ENCODE results near the gene EPC2. TPM values are rescaled to one million over a fixed set of nuclear protein-coding genes. Genes with fewer than 3 reads are reported as not detected.

Gene EPC2
- total and polyA plus RNA-seq, 2 of the 8 experiments (the other 6 are each of a cell fraction or from before 2014, with no cell fraction given): 16.1 to 25.7 TPM

DNA sequence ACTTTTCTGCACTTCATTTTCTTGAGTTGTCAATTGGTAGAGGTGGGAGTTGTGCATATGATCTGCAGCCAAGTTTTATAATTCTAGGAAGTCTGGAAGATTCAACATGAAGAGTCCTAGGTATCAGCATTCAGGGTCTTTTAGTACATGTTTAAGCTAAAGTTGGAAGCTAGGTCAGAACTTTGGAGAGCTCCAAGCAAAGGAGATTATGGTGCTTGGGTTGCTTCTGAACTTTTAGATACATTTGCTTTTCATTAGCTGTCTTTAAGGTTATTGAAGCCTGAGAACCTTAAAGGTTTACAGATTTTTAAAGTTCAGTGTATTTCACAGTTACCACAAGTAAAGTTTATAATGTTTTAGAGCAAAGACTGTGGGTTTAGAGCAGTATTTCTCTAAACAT lies 85.5 kb downstream of the EPC2 start:
- H3K14ac ChIP-seq (ENCODE audit: insufficient read length): no peak overlapping the region
- H3K27ac ChIP-seq (ENCODE audit: low read depth, low read length): no peak overlapping the region
- no peaks in the 10 kb centered on the region for H3K9me3 ChIP-seq (ENCODE audit: insufficient read depth in 2 of 2, low read depth in 1 of 2, low read length in 1 of 2)
- H3K27me3 ChIP-seq (replicated peaks in 1 of 4; ENCODE audit: control insufficient read depth in 3 of 4, extremely low read depth in 1 of 4, insufficient read depth in 3 of 4, low read length in 3 of 4): no peaks in the 10 kb centered on the region
- H2BK12ac ChIP-seq (ENCODE audit: low read depth, low read length): no peak overlapping the region
- H4K5ac ChIP-seq (ENCODE audit: insufficient read length, low read depth, low read length): no peak overlapping the region
- peaks cover 0 to 81% of the 10 kb centered on the region in 2 experiments; a peak in 2 of 4 replicates for H3K79me2 ChIP-seq (ENCODE audit: control insufficient read depth in 1 of 2, insufficient read depth in 2 of 2, low read length in 2 of 2)
- H3K23ac ChIP-seq (ENCODE audit: insufficient read length): no peak overlapping the region
- no peaks in the 10 kb centered on the region for H3K23me2 ChIP-seq (ENCODE audit: low read depth, low read length)
- H3K4ac ChIP-seq (replicated peaks; ENCODE audit: insufficient read length, low read depth, low read length): no peak overlapping the region
- POLR2A ChIA-PET (ENCODE audit: partially characterized antibody): no interaction called here
- H3K4me2 ChIP-seq (ENCODE audit: insufficient read depth in 1 of 2, low read depth in 2 of 2, low read length in 2 of 2): no peak overlapping the region
- CTCF ChIA-PET (ENCODE audit: partially characterized antibody): interaction anchor here (1.0 kb wide), 1 partner anchor 10 kb away, joined by 3 read pairs; no protein-coding TSS in a partner anchor
- peaks cover 0 to 3% of the 10 kb centered on the region in 2 experiments for H4K20me1 ChIP-seq (replicated peaks in 1 of 2; ENCODE audit: control insufficient read depth in 1 of 2, insufficient read depth in 2 of 2, low read length in 2 of 2)
- no peak overlapping the region for H4K91ac ChIP-seq (replicated peaks; ENCODE audit: insufficient read length, low read length)
- H3K79me1 ChIP-seq (ENCODE audit: low read depth, low read length): 0 out of 2 replicates have a peak, but pooled peaks cover 2% of the 10 kb centered on the region
- H3K4me3 ChIP-seq (ENCODE audit: extremely low read depth in 1 of 4, insufficient read depth in 2 of 4, low read depth in 3 of 4, low read length in 4 of 4): no peak overlapping the region
- DNase-seq (ENCODE audit: low read depth in 1 of 2, low spot score in 2 of 2): no peak
- H4K8ac ChIP-seq (ENCODE audit: extremely low read depth, insufficient read depth, low read length): no peak overlapping the region
- no peak overlapping the region for H2BK120ac ChIP-seq (replicated peaks; ENCODE audit: low read depth, low read length)
- H2AK5ac ChIP-seq (ENCODE audit: low read depth, low read length): no peak overlapping the region
- H3K4me1 ChIP-seq (replicated peaks in 1 of 4; ENCODE audit: control insufficient read depth in 3 of 4, insufficient read depth in 4 of 4, low read length in 3 of 4): peaks cover 0 to 2% (median 0%) of the 10 kb centered on the region in 4 experiments; a peak in 1 of 7 replicates
- H3K56ac ChIP-seq (replicated peaks; ENCODE audit: insufficient read length, low read depth, low read length): no peak overlapping the region
- H2AFZ ChIP-seq (ENCODE audit: low read length): no peak overlapping the region
- no peak overlapping the region for H2BK20ac ChIP-seq (ENCODE audit: low read length)
- H3K36me3 ChIP-seq (ENCODE audit: control insufficient read depth in 2 of 4, insufficient read depth in 4 of 4, low read length in 3 of 4): no peaks in the 10 kb centered on the region
- H3K9ac ChIP-seq (replicated peaks in 1 of 4; ENCODE audit: extremely low read depth in 1 of 4, low read depth in 3 of 4, low read length in 3 of 4): no peak overlapping the region
- no peak overlapping the region for H2BK5ac ChIP-seq (ENCODE audit: low read depth, low read length)
- H3K18ac ChIP-seq (ENCODE audit: extremely low read depth, low read length): no peak overlapping the region
- H2BK15ac ChIP-seq (ENCODE audit: low read length): no peak overlapping the region
- no peak for FAIRE-seq
- no peak for TF ChIP-seq MAFK (IDR thresholded peaks at IDR 0.05; ENCODE audit: low read depth, low read length)
- TF ChIP-seq RBBP5 (IDR thresholded peaks at IDR 0.05; ENCODE audit: borderline replicate concordance, low read depth, low read length): no peak
- no peak for TF ChIP-seq EP300 (IDR thresholded peaks at IDR 0.05; ENCODE audit: borderline replicate concordance in 1 of 2, low read depth in 2 of 2, low read length in 2 of 2)
- no peak for TF ChIP-seq BACH1 (IDR thresholded peaks at IDR 0.05; ENCODE audit: low read length)
- no peak for TF ChIP-seq GTF2F1 (IDR thresholded peaks at IDR 0.05; ENCODE audit: borderline replicate concordance, low read depth, low read length)
- TF ChIP-seq TAF7 (optimal IDR thresholded peaks at IDR 0.05; ENCODE audit: borderline replicate concordance, low read depth, low read length): no peak
- no peak for TF ChIP-seq YY1 (IDR thresholded peaks at IDR 0.05; ENCODE audit: low read depth, low read length)
- no peak for TF ChIP-seq KDM5A (IDR thresholded peaks at IDR 0.05; ENCODE audit: low read length)
- TF ChIP-seq, protein P1, sequence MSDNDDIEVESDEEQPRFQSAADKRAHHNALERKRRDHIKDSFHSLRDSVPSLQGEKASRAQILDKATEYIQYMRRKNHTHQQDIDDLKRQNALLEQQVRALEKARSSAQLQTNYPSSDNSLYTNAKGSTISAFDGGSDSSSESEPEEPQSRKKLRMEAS (IDR thresholded peaks at IDR 0.05): no peak
- TF ChIP-seq SIRT6 (IDR thresholded peaks at IDR 0.05; ENCODE audit: low read length): no peak
- no peak for TF ChIP-seq SIX5 (IDR thresholded peaks at IDR 0.05; ENCODE audit: low read depth, low read length)
- TF ChIP-seq ZNF274 (IDR thresholded peaks at IDR 0.05; ENCODE audit: borderline replicate concordance, extremely low read depth, low read length): no peak
- TF ChIP-seq JUND (IDR thresholded peaks at IDR 0.05; ENCODE audit: low read length): no peak
- no peak for TF ChIP-seq JUN (IDR thresholded peaks at IDR 0.05; ENCODE audit: low read depth, low read length)
- TF ChIP-seq RNF2 (IDR thresholded peaks at IDR 0.05; ENCODE audit: borderline replicate concordance, low read depth, low read length, missing control alignments, poor library complexity, severe bottlenecking): no peak

Data from H1 (cell line).